A172 (cell line): ENCODE measurements around the gene TMEM192. TPM values are rescaled to one million over a fixed set of nuclear protein-coding genes. Genes with fewer than 3 reads are reported as not detected.
A peak's percentile ranks its signal among the peaks of the same experiment; 100 is the strongest.
"Not testable (repeated sequence)": the region's sequence is repeated elsewhere in the genome, so short reads cannot be mapped to it uniquely, and the experiment has no call there.

Experiments used
- DNase-seq: peaks from one replicate; pipeline ENCODE4 v3.0.0-alpha.2; 2015; ENCODE audit warnings: low spot score
- total RNA-seq: library from RNA; depleted of rRNA; stranded (reverse); fragments of >200 nt; shearing (Covaris generic); gene quantifications from 2 replicates; pipeline ENCODE4 v1.2.3, GENCODE V29; 2014; rRNA removed

TMEM192 gene
- total RNA-seq, 1 experiment from 2014 or later: 24.8 TPM

DNA sequence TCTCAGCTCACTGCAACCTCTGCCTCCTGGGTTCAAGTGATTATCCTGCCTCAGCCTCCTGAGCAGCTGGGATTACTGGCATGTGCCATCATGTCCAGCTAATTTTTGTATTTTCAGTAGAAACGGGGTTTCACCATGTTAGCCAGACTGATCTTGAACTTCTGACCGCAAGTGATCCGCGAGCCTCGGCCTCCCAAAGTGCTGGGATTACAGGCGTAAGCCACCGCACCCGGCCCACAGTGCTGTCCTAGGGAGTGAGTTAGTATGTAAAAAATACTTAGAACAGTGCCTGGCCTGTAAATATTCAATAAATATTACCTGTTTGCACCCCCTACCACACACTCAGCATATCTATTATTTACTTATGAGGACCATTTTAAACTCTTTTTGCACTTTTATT lies 20.5 kb downstream of the TMEM192 start:
- not testable (repeated sequence) for DNase-seq

GRCh38 chr4:165088366-165088765 lies 24.3 kb downstream of the TMEM192 start:
- DNase-seq: no peak

DNA sequence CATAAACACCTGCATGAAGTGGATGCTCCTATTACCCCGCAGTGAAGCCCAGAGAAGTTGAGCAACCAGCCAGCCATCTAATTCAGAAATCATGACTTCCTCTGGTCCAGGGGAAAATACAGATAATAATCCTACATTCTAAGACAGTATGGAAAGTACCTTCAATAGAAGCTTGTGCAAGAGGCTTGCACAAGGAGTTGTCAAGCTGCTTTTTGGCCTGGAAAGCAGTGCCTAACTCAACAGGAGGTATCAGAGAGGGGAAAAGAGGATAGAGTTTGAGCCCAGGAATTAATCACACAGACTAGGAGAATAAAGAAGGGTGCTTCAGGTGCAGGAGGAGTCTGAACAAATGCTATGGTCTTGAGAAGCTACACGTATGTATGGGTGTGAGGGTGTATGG lies 26.7 kb downstream of the TMEM192 start:
- DNase-seq: no peak

DNA sequence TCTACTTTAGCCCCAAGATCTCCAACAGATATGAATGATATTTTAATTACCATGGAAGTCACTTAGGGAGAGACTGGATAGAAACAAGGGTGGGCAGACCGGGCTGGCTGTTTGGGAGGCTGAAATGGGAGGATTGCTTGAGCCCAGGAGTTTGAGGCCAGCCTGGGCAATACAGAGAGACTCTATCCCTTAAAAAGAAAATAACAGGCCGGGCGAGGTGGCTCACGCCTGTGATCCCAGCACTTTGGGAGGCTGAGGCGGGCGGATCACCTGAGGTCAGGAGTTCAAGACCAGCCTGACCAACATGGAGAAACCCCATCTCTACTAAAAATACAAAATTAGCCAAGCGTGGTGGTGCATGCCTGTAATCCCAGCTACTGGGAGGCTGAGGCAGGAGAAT lies 27.9 kb downstream of the TMEM192 start:
- DNase-seq: not testable (repeated sequence)

- DNase-seq: no peak
Observed at GRCh38 chr4:165079476-165079875, 33.2 kb downstream of the TMEM192 start.

DNA sequence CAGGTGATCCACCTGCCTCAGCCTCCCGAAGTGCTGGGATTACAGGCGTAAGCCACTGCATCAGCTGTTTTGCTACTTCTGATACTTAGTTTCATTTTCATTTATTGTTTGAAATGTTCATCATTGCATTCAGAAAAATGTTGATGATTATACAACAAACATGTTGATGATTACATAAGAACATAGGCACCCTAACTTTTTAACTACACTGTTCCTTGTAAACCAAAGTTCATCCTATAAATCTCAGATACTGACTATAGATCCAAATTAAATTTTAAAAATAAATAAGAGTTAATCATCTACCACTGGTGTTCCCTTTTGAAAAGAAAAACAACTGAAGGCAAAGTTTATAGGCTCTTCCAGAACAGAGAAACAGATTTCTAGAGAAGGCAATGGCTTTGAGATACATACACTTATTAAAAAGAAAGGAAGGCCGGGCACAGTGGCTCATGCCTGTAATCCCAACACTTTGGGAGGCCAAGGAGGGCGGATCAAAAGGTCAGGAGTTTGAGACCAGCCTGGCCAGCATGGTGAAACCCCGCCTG lies 35.6 kb downstream of the TMEM192 start:
- DNase-seq: no peak

DNA sequence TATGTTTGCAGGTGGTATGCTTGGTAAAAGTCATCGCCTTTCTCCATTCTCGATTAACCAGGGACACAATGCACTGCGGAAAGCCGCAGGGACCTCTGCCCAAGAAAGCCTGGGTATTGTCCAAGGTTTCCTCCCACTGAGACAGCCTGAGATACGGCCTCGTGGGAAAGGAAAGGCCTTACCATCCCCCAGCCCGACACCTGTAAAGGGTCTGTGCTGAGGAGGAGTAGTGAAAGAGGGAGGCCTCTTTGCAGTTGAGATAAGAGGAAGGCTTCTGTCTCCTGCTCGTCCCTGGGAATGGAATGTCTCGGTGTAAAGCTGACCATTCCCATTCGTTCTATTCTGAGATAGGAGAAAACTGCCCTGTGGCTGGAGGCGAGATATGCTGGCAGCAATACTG lies 39.3 kb downstream of the TMEM192 start:
- not testable (repeated sequence) for DNase-seq

GRCh38 chr4:165070560-165070959 lies 42.1 kb downstream of the TMEM192 start:
- DNase-seq: no peak

GRCh38 chr4:165060938-165061337 lies 51.7 kb downstream of the TMEM192 start:
- no peak for DNase-seq

GRCh38 chr4:165059386-165059785 lies 53.3 kb downstream of the TMEM192 start:
- no peak for DNase-seq

DNA sequence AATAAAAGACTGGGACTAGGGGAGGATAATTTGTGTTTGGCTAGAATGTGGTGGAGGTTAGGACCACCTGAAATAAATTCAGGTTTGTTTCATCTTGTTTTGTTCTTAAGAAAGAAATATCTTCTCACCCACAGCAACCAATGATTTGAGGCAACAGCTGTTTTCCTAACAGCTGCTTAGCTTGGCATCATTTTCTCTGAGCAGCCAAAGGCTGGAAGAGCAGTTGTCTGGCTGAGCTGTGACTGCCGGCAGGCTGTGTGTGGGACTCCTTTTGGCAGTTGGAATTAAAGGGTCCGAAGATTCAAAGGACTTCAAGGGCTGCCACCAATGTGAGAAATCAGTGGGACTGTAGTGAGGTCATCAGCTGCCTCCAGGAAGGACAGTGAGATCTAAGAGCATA lies 54.0 kb downstream of the TMEM192 start:
- no peak for DNase-seq

DNA sequence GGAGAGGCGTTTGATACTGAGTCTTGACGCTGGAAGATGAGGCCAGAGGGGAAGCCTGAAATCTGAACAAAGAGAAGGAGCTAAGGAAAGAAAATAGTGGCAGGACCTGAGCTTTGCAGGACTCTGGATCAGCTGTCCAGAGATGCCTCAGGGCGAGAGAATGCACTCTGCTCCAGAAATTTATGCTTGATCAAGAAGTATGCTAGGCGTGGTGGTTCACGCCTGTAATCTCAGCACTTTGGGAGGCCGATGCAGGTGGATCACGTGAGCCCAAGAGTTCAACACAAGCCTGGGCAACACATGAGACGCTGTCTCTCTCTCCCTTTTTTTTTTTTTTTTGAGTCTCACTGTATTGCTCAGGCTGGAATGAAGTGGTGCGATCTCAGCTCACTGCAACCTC lies 57.1 kb downstream of the TMEM192 start:
- no peak for DNase-seq

GRCh38 chr4:165053645-165054044 lies 59.0 kb downstream of the TMEM192 start, which contains the start of gene TRIM75:
TSS of gene TRIM75 (plus strand) at chr4:165053866. CDS start at chr4:165059148, 5,282 bp downstream.
- DNase-seq: no peak

GRCh38 chr4:165052627-165053026 lies 60.0 kb downstream of the TMEM192 start:
- DNase-seq: no peak

- no peak for DNase-seq
Observed at GRCh38 chr4:165048170-165048569, 64.5 kb downstream of the TMEM192 start.

GRCh38 chr4:165031436-165032211 lies 81.0 kb downstream of the TMEM192 start, which contains the start of gene TRIM60:
TSS of gene TRIM60 (plus strand) at chr4:165031999. CDS start at chr4:165040073, 8,074 bp downstream.
- DNase-seq: no peak

DNA sequence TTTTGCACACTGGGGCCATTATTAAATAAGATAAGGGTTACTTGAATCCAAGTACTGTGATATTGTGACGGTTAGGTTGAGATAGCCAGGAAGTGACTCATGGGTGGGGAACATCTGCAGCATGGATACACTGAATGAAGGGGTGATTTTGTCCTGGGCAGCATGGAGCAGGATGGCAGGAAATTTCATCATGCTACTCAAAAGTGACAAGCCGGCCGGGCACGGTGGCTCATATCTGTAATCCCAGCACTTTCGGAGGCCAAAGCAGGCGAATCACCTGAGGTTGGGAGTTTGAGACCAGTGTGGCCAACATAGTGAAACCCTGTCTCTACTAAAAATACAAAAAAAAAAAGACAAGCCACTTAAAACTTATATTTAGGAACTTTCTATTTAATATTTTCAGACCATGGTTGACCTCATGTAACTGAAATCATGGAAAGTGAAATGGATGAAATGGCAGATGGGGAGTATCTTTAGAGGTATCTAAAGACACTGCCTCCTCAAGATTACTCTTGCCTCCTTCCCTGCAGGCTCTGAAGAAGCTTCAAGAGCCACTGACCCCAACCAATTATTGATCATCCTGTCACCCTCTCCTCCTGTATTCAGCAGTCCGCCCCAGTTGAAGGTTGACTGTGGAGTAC lies 84.8 kb downstream of the TMEM192 start:
- DNase-seq: peak; percentile 84

GRCh38 chr4:165025782-165026181 lies 86.9 kb downstream of the TMEM192 start:
- not testable (repeated sequence) for DNase-seq

Other genes starting within 250 kb of the TMEM192 start
- gene APELA, start 235.7 kb downstream of the TMEM192 start, total RNA-seq: not detected in 2 replicates
- gene TRIM61, start 135.2 kb downstream of the TMEM192 start, total RNA-seq: not detected in 2 replicates
- gene TRIM60, start 80.9 kb downstream of the TMEM192 start, total RNA-seq: not detected in 2 replicates
- not detected in 2 replicates for gene TRIM75, start 59.0 kb downstream of the TMEM192 start, total RNA-seq
- 18.3 and 21.1 TPM in 2 replicates for gene KLHL2, start 94.7 kb upstream of the TMEM192 start, total RNA-seq
- gene MSMO1, start 214.8 kb upstream of the TMEM192 start, total RNA-seq: 72.3 and 98.6 TPM in 2 replicates